ENCODE data around the gene LAMB4.

GRCh38 chr7:108014215-108014614 lies 115.9 kb downstream of the LAMB4 start:
- TF ChIP-seq POLR2A (IDR thresholded peaks at IDR 0.05) (no peak), CTCF (IDR thresholded peaks at IDR 0.05) (no peak)
